ENCODE results near the gene DNAH9. TPM values are rescaled to one million over a fixed set of nuclear protein-coding genes. Genes with fewer than 3 reads are reported as not detected.

DNAH9 gene
- polyA plus RNA-seq, 1 donor from 2014 or later, result 2.0 TPM

DNA sequence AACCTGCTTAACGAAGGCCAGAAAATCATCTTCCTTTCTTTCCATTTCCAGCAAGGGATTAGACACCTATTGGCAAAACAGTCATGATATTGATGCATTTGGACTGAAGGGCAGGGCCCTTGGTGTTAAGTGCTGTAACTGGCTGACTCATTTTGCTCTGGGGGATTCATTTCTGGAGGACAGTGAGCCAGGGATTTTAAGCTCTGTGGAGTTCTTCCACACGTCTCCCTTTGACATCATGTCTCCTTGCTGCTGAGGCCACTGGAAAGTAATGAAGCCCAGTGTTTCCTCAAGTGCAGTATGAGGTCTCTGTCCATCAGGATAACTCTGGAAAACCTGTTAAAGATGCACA is 42.2 kb downstream of the DNAH9 start:
- Histone ChIP-seq H3K9me3 (ENCODE audit: low read length) (no peaks in the 10 kb centered on the region), H3K9ac (ENCODE audit: low read length) (no peak overlapping the region), H3K27me3 (ENCODE audit: insufficient read depth, low read depth, low read length) (no peaks in the 10 kb centered on the region), H3K79me2 (replicated peaks; ENCODE audit: insufficient read depth, low read length) (no peaks in the 10 kb centered on the region), H3K27ac (ENCODE audit: low read length) (no peak overlapping the region), H3K36me3 (ENCODE audit: insufficient read depth, low read length) (no peaks in the 10 kb centered on the region), H3K4me2 (ENCODE audit: low read length) (no peak overlapping the region), H4K20me1 (ENCODE audit: insufficient read depth) (no peaks in the 10 kb centered on the region), H3K4me3 (ENCODE audit: low read length) (no peak overlapping the region), H3F3A (ENCODE audit: insufficient read depth, low read length, poor library complexity, severe bottlenecking) (no peaks in the 10 kb centered on the region), H3K9me2 (ENCODE audit: insufficient read depth, low read length) (no peaks in the 10 kb centered on the region), H2AFZ (ENCODE audit: low read depth, low read length) (no peak overlapping the region)
- TF ChIP-seq TAF1 (IDR thresholded peaks at IDR 0.05; ENCODE audit: low read depth) (no peak), POLR2AphosphoS5 (IDR thresholded peaks at IDR 0.05) (no peak), MXI1 (conservative IDR thresholded peaks at IDR 0.05; ENCODE audit: poor library complexity, severe bottlenecking) (no peak), EZH2 (IDR thresholded peaks at IDR 0.05; ENCODE audit: borderline replicate concordance, insufficient read depth, low read length, poor library complexity, severe bottlenecking) (no peak), SMC3 (conservative IDR thresholded peaks at IDR 0.05; ENCODE audit: poor library complexity) (no peak), EP300 (conservative IDR thresholded peaks at IDR 0.05; ENCODE audit: poor library complexity, severe bottlenecking) (no peak), RAD21 (conservative IDR thresholded peaks at IDR 0.05) (no peak)
- TF ChIP-seq, protein P1, sequence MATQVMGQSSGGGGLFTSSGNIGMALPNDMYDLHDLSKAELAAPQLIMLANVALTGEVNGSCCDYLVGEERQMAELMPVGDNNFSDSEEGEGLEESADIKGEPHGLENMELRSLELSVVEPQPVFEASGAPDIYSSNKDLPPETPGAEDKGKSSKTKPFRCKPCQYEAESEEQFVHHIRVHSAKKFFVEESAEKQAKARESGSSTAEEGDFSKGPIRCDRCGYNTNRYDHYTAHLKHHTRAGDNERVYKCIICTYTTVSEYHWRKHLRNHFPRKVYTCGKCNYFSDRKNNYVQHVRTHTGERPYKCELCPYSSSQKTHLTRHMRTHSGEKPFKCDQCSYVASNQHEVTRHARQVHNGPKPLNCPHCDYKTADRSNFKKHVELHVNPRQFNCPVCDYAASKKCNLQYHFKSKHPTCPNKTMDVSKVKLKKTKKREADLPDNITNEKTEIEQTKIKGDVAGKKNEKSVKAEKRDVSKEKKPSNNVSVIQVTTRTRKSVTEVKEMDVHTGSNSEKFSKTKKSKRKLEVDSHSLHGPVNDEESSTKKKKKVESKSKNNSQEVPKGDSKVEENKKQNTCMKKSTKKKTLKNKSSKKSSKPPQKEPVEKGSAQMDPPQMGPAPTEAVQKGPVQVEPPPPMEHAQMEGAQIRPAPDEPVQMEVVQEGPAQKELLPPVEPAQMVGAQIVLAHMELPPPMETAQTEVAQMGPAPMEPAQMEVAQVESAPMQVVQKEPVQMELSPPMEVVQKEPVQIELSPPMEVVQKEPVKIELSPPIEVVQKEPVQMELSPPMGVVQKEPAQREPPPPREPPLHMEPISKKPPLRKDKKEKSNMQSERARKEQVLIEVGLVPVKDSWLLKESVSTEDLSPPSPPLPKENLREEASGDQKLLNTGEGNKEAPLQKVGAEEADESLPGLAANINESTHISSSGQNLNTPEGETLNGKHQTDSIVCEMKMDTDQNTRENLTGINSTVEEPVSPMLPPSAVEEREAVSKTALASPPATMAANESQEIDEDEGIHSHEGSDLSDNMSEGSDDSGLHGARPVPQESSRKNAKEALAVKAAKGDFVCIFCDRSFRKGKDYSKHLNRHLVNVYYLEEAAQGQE (IDR thresholded peaks at IDR 0.05; ENCODE audit: borderline replicate concordance), result no peak
- TF ChIP-seq, protein P2, sequence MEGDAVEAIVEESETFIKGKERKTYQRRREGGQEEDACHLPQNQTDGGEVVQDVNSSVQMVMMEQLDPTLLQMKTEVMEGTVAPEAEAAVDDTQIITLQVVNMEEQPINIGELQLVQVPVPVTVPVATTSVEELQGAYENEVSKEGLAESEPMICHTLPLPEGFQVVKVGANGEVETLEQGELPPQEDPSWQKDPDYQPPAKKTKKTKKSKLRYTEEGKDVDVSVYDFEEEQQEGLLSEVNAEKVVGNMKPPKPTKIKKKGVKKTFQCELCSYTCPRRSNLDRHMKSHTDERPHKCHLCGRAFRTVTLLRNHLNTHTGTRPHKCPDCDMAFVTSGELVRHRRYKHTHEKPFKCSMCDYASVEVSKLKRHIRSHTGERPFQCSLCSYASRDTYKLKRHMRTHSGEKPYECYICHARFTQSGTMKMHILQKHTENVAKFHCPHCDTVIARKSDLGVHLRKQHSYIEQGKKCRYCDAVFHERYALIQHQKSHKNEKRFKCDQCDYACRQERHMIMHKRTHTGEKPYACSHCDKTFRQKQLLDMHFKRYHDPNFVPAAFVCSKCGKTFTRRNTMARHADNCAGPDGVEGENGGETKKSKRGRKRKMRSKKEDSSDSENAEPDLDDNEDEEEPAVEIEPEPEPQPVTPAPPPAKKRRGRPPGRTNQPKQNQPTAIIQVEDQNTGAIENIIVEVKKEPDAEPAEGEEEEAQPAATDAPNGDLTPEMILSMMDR (IDR thresholded peaks at IDR 0.05; ENCODE audit: poor library complexity, severe bottlenecking), result no peak

DNA sequence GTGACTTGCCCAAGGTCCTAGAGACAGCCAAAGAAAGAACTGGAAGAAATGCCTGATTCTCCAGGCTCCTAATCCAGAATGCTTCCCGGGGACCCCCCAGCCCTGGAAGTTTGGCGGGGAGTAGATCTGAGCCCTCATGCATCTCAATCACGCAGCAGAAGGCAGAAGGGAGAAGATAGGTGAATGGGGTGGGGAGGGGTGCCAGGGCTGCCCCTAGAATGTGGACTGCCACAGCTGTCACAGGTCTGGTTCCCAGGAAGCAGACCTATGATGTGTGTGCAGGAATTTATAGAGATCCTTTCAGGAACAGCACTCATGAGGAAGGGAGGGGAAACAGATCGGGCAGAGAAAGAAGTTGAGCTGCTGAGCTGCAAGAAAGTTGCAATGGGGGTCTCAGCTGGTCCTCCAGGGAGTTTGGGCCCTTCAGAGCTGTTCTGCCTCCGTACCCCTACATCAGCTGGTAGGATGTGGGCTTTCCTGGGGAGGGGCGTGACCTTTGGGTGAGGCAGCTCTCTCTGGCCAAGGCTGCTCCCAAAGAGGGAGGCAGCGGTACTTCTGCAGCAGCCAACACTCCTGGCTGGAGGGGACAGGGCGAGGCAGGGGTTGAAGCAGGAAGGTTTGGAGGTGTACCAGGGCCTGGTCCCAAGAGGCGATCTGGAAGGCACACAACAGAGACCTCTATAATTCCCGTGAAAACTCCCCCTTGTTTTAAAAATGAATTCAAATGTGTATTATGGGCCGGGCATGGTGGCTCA is 43.4 kb downstream of the DNAH9 start:
- no peaks in the 10 kb centered on the region for H3K27me3 ChIP-seq (ENCODE audit: insufficient read depth, low read depth, low read length)
- no peak overlapping the region for H3K4me2 ChIP-seq (ENCODE audit: low read length)
- no peaks in the 10 kb centered on the region for H3K36me3 ChIP-seq (ENCODE audit: insufficient read depth, low read length)
- no peaks in the 10 kb centered on the region for H3K9me2 ChIP-seq (ENCODE audit: insufficient read depth, low read length)
- no peaks in the 10 kb centered on the region for H4K20me1 ChIP-seq (ENCODE audit: insufficient read depth)
- H3K4me3 ChIP-seq (ENCODE audit: low read length), result no peak overlapping the region
- no peak overlapping the region for H3K9ac ChIP-seq (ENCODE audit: low read length)
- H3K79me2 ChIP-seq (replicated peaks; ENCODE audit: insufficient read depth, low read length), result no peaks in the 10 kb centered on the region
- H3F3A ChIP-seq (ENCODE audit: insufficient read depth, low read length, poor library complexity, severe bottlenecking), result no peaks in the 10 kb centered on the region
- no peak overlapping the region for H2AFZ ChIP-seq (ENCODE audit: low read depth, low read length)
- no peak overlapping the region for H3K27ac ChIP-seq (ENCODE audit: low read length)
- TF ChIP-seq, protein P1 (IDR thresholded peaks at IDR 0.05; ENCODE audit: borderline replicate concordance), result no peak
- TF ChIP-seq EZH2 (IDR thresholded peaks at IDR 0.05; ENCODE audit: borderline replicate concordance, insufficient read depth, low read length, poor library complexity, severe bottlenecking) (no peak), TAF1 (IDR thresholded peaks at IDR 0.05; ENCODE audit: low read depth) (no peak), SMC3 (conservative IDR thresholded peaks at IDR 0.05; ENCODE audit: poor library complexity) (no peak), RAD21 (conservative IDR thresholded peaks at IDR 0.05) (no peak)
- TF ChIP-seq, protein P2 (IDR thresholded peaks at IDR 0.05; ENCODE audit: poor library complexity, severe bottlenecking), result no peak
- H3K9me3 ChIP-seq (ENCODE audit: low read length), result no peaks in the 10 kb centered on the region

Data from neural cell (in vitro differentiated cells).